Muscle of leg (tissue), 11 donors: ENCODE results near the gene SNX15. TPM values are rescaled to one million over a fixed set of nuclear protein-coding genes. Genes with fewer than 3 reads are reported as not detected.
"Not testable (repeated sequence)": the region's sequence is repeated elsewhere in the genome, so short reads cannot be mapped to it uniquely, and the experiment has no call there.

Experiments used
- DNase-seq: peaks from one replicate; pipeline ENCODE4 v3.0.0; 2013
- H3K27ac ChIP-seq: one replicate; pipeline ENCODE4 v1.5.1; 2013; ENCODE audit warnings: mild to moderate bottlenecking, low read length, control low read depth
- H3K27me3 ChIP-seq: one replicate; pipeline ENCODE4 v1.6.1; 2013; ENCODE audit warnings: low read length; ENCODE audit not compliant: control insufficient read depth, insufficient read depth
- H3K36me3 ChIP-seq: one replicate; pipeline ENCODE4 v1.6.1; 2013; ENCODE audit warnings: low read length; ENCODE audit not compliant: control insufficient read depth, insufficient read depth
- H3K4me1 ChIP-seq: one replicate; pipeline ENCODE4 v1.6.1; 2013; ENCODE audit warnings: low read length; ENCODE audit not compliant: control insufficient read depth, insufficient read depth
- H3K4me3 ChIP-seq: one replicate; pipeline ENCODE4 v1.5.1; 2013; ENCODE audit warnings: low read length, control low read depth
- H3K9me3 ChIP-seq: replicated peaks from 2 replicates; pipeline ENCODE4 v1.6.1; 2013; ENCODE audit warnings: low read depth, low read length; ENCODE audit not compliant: control insufficient read depth
- WGBS: methylation state at CpG from one replicate; pipeline ENCODE4 v1.1.5; 2013; ENCODE audit warnings: missing lambda C conversion rate; ENCODE audit not compliant: insufficient coverage; 5-methylcytosine and 5-hydroxymethylcytosine counted together
- polyA plus RNA-seq, 8 donors: library from polyadenylated mRNA; unstranded; fragments of 120-200 nt; gene quantifications; one replicate each; pipeline versions ENCODE4 v1.2.1 to v1.2.3, GENCODE V29; 2013; ENCODE audit warnings: inconsistent platforms in 1 of 8, low replicate concordance in 1 of 8; ENCODE audit not compliant: insufficient read length in 8 of 8, insufficient read depth in 1 of 8
- total RNA-seq: library from RNA; stranded (reverse); fragments of 120-200 nt; gene quantifications from one replicate; pipeline ENCODE4 v1.2.4, GENCODE V29; 2013

The SNX15 gene
- total and polyA plus RNA-seq, 9 donors = 18.3 to 29.6 (median 22.3) TPM

DNA sequence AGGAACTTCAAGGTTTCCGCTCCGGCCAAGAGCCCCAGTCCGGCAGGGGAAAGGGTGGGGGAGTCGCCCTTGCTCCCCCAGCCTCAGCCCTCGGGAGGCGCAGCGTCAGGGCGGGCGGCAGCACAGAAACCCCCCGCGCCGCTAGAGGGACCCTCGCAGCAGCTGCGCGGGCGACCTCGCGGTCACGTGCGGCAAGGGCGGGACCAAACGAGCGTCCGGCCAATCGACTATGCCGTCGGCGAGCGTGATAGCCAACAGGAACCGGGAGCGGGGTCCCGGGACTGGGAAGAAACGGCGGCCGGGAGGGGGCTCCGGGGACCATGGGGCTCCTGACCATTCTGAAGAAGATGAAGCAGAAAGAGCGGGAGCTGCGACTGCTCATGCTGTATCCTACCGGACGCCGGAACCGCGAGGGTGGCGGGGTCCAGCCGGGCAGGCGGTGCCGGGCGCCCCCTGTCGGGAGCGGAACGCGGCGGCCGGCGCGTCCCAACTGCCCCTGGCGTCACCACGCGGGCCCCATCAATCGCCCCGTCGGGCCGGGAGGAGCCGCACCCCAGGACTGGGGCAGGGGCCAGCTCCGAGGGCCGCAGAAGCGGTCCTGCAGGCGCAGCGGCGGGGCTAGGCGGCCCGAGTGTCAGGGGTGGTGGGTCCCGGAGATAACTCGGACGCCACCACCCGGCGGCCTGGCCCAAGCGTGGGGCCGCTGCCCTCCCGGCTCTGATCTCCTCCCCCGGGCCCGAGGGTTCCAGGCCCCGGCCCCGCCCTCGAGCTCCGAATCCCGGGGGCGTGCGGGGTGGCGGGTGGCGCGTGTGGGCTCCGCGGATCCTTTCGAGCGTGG lies 13.1 kb upstream of the SNX15 start, which contains the start of gene ARL2:
Gene ARL2 (plus strand): TSS at position 273 of the 838 bp plus-strand sequence. CDS start 48 bp downstream, at position 321.
- Histone ChIP-seq H3K4me3 (peak within 1 kb of the TSS; percentile 85), H3K9me3 (no peaks in the 10 kb centered on the region), H3K27ac (peak within 1 kb of the TSS; percentile 100), H3K27me3 (no peaks in the 10 kb centered on the region), H3K4me1 (peaks cover 14% of the 10 kb centered on the region), H3K36me3 (peaks cover 22% of the 10 kb centered on the region)
- WGBS = under 1% methylated on average over 95 of the region's 96 CpGs
- peak; percentile 97 for DNase-seq

DNA sequence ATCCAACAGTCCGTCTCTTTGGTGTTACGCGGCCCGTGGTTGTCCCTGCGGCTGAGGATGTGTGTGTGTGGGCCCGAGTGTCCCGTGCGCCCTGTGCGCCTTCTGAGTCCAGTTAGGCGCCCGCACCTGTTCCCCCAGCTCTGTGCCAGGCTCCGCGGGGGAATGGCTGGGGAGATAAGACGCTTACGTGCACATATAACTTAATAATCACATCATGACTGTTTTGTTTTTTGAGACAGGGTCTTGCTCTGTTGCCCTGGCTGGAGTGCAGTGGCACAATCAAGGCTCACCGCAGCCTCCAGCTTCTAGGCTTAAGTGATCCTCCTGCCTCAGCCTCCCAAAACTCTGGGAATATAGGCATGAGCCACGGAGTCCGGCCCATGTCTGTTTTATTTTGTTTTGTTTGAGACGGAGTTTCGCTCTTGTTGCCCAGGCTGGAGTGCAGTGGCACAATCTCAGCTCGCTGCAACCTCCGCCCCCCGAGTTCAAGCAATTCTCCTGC lies 12.5 kb upstream of the SNX15 start:
- peaks cover 27% of the 10 kb centered on the region for H3K36me3 ChIP-seq
- DNase-seq = no peak
- 34% methylated on average over 14 of the region's 23 CpGs for WGBS
- peaks cover 14% of the 10 kb centered on the region for H3K4me1 ChIP-seq
- peak overlapping the region; percentile 100 for H3K27ac ChIP-seq
- H3K27me3 ChIP-seq = no peaks in the 10 kb centered on the region
- peak overlapping the region; percentile 85 for H3K4me3 ChIP-seq
- H3K9me3 ChIP-seq = no peaks in the 10 kb centered on the region

- peaks cover 14% of the 10 kb centered on the region for H3K4me1 ChIP-seq
- H3K9me3 ChIP-seq = no peaks in the 10 kb centered on the region
- H3K36me3 ChIP-seq = peaks cover 41% of the 10 kb centered on the region
- H3K27me3 ChIP-seq = no peaks in the 10 kb centered on the region
- H3K4me3 ChIP-seq = no peak overlapping the region
- no peak for DNase-seq
- no peak overlapping the region for H3K27ac ChIP-seq
- WGBS = 91% methylated on average over 4 of the region's 4 CpGs
These were observed 10.5 kb upstream of the SNX15 start for GRCh38 chr11:65016705-65017104.

- Histone ChIP-seq H3K4me1 (peaks cover 12% of the 10 kb centered on the region), H3K27ac (no peak overlapping the region), H3K36me3 (peaks cover 49% of the 10 kb centered on the region), H3K27me3 (no peaks in the 10 kb centered on the region), H3K9me3 (no peaks in the 10 kb centered on the region), H3K4me3 (no peak overlapping the region)
- no peak for DNase-seq
- whole genome bisulfite sequencing = 97% methylated on average over 4 of the region's 6 CpGs
These were observed 9.3 kb upstream of the SNX15 start for GRCh38 chr11:65017937-65018336.

- Histone ChIP-seq H3K27ac (no peak overlapping the region), H3K4me3 (no peak overlapping the region), H3K9me3 (no peaks in the 10 kb centered on the region), H3K4me1 (peaks cover 2% of the 10 kb centered on the region), H3K27me3 (no peaks in the 10 kb centered on the region), H3K36me3 (peaks cover 49% of the 10 kb centered on the region)
- no peak for DNase-seq
- WGBS = 83% methylated on average over 2 of the region's 7 CpGs
These were observed 7.4 kb upstream of the SNX15 start for GRCh38 chr11:65019824-65020223.

GRCh38 chr11:65021003-65021402 lies 6.2 kb upstream of the SNX15 start:
- Histone ChIP-seq H3K4me3 (no peak overlapping the region), H3K9me3 (no peaks in the 10 kb centered on the region), H3K27ac (no peak overlapping the region), H3K36me3 (peaks cover 49% of the 10 kb centered on the region), H3K4me1 (no peaks in the 10 kb centered on the region), H3K27me3 (no peaks in the 10 kb centered on the region)
- no peak for DNase-seq
- 40% methylated on average over 1 of the region's 3 CpGs for WGBS

DNA sequence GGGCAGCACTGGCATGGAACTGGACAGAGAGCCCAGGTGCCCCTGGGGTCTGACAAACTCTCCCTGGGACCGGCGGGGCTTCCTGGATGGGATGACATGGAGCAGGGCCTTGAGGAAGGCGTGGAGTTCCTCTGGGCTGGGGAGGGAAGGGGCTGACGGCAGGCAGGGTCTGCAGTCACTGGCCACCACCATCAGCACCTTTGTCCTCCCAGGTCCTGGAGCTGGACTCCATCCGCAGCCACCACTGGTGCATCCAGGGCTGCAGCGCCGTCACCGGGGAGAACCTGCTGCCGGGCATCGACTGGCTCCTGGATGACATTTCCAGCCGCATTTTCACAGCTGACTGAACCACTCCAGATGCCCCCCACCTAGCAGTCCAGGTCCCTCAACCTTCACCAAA lies 5.7 kb upstream of the SNX15 start:
- no peaks in the 10 kb centered on the region for H3K4me1 ChIP-seq
- no peak for DNase-seq
- no peaks in the 10 kb centered on the region for H3K27me3 ChIP-seq
- no peak overlapping the region for H3K27ac ChIP-seq
- 70% methylated on average over 3 of the region's 11 CpGs for WGBS
- no peaks in the 10 kb centered on the region for H3K9me3 ChIP-seq
- H3K36me3 ChIP-seq = peaks cover 49% of the 10 kb centered on the region
- no peak overlapping the region for H3K4me3 ChIP-seq

GRCh38 chr11:65023502-65023901 lies 3.7 kb upstream of the SNX15 start:
- 76% methylated on average over 7 of the region's 8 CpGs for whole genome bisulfite sequencing
- H3K4me3 ChIP-seq, DNase-seq, H3K4me1 ChIP-seq, H3K9me3 ChIP-seq, H3K27me3 ChIP-seq, H3K27ac ChIP-seq: not testable (repeated sequence)
- peaks cover 32% of the 10 kb centered on the region for H3K36me3 ChIP-seq

DNA sequence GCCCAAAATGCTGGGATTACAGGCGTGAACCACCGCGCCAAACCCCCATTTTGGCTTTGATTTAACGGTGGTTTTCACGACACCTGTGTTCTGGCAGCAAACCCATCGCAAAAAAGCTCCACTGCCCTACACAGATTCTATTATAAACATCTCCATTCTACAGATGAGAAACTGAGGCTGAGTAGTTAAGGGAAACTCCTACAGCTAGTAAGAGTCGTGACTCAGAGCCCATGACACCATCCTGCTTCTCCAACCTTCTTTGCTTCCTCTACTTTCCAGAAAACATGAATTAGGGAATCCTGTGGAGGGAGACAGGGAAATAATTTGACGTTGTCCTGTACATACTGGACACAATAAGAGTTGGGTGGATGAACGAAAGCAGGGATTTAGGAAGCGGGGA lies 429 bp upstream of the SNX15 start:
- no peak for DNase-seq
- Histone ChIP-seq H3K9me3 (no peaks in the 10 kb centered on the region), H3K4me3 (peak overlapping the region; percentile 66), H3K36me3 (peaks cover 19% of the 10 kb centered on the region), H3K4me1 (peaks cover 10% of the 10 kb centered on the region), H3K27me3 (no peaks in the 10 kb centered on the region), H3K27ac (peak overlapping the region; percentile 93)
- 83% methylated on average over 3 of the region's 10 CpGs for WGBS

GRCh38 chr11:65032216-65032615 lies 5.0 kb downstream of the SNX15 start:
- WGBS = 75% methylated on average over 10 of the region's 13 CpGs
- Histone ChIP-seq H3K4me3 (no peak overlapping the region), H3K36me3 (peaks cover 52% of the 10 kb centered on the region), H3K27me3 (no peaks in the 10 kb centered on the region), H3K9me3 (no peaks in the 10 kb centered on the region), H3K4me1 (peaks cover 5% of the 10 kb centered on the region), H3K27ac (no peak overlapping the region)
- DNase-seq = no peak
